Measurements from ENCODE around the gene PDE6A.

DNA sequence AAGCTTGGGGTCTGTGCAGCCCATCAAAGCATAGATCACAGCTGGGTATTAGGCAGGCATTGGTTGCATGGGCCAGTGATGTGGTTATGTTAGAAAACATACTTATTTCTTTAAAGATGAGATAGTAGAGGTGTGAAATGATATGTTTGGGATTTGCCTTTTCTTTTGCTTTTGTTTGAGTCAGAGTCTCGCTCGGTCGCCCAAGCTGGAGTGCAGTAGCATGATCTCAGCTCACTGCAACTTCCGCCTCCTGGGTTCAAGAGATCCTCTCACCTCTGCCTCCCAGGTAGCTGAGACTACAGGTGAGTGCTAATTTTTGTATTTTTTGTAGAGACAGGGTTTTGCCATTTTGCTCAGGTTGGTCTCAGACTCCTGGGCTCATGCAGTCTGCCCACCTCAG is 84.8 kb downstream of the PDE6A start:
- no peak for TF ChIP-seq EZH2 (IDR thresholded peaks at IDR 0.05; ENCODE audit: insufficient read depth, poor library complexity, severe bottlenecking)
- TF ChIP-seq EZH2phosphoT487 (IDR thresholded peaks at IDR 0.05; ENCODE audit: insufficient read depth, low read depth), result no peak
